OCI-LY3 (cell line): ENCODE measurements around the gene ANKRD24.

Experiments used
- H2AFZ ChIP-seq: fragments of 200-600, 300-600 bp; shearing (Covaris generic); 2 replicates; pipeline ENCODE4 v1.6.0; 2014; ENCODE audit warnings: antibody characterized with exemption, low read depth, low read length
- H3K27ac ChIP-seq: fragments of 200-600, 300-600 bp; sonication (generic); 2 replicates; pipeline ENCODE4 v1.5.1; 2014; ENCODE audit warnings: mild to moderate bottlenecking, low read length, moderate library complexity, mixed read lengths
- H3K27me3 ChIP-seq: fragments of 200-600, 300-600 bp; sonication (generic); 2 replicates; pipeline ENCODE4 v1.6.1; 2014; ENCODE audit warnings: low read depth, low read length, mixed read lengths
- H3K36me3 ChIP-seq: fragments of 200-600, 300-600 bp; sonication (generic); replicated peaks from 2 replicates; pipeline ENCODE3; 2014; ENCODE audit warnings: low read depth, low read length, mixed read lengths
- H3K4me1 ChIP-seq: fragments of 300-600, 200-600 bp; sonication (generic); 2 replicates; pipeline ENCODE4 v1.6.1; 2014; ENCODE audit warnings: low read length, mixed read lengths
- H3K4me2 ChIP-seq: fragments of 200-600, 300-600 bp; sonication (generic); 2 replicates; pipeline ENCODE4 v1.6.1; 2014; ENCODE audit warnings: low read length, mixed read lengths
- H3K4me3 ChIP-seq: fragments of 300-600, 200-600 bp; sonication (generic); 2 replicates; pipeline ENCODE4 v1.5.1; 2014; ENCODE audit warnings: antibody characterized with exemption, mild to moderate bottlenecking, low read length, moderate library complexity
- H3K79me2 ChIP-seq: fragments of 300-600, 200-600 bp; shearing (Covaris generic); 2 replicates; pipeline ENCODE4 v1.6.1; 2014; ENCODE audit warnings: mild to moderate bottlenecking, low read length, mixed read lengths
- H3K9ac ChIP-seq: fragments of 300-600, 200-600 bp; shearing (Covaris generic); 2 replicates; pipeline ENCODE4 v1.6.0; 2014; ENCODE audit warnings: mild to moderate bottlenecking, low read length, moderate library complexity
- H3K9me3 ChIP-seq: fragments of 200-600, 300-600 bp; shearing (Covaris generic); 2 replicates; pipeline ENCODE4 v1.6.1; 2014; ENCODE audit warnings: low read length, mixed read lengths; ENCODE audit not compliant: insufficient read depth
- H4K20me1 ChIP-seq: fragments of 200-600, 300-600 bp; sonication (generic); 2 replicates; pipeline ENCODE4 v1.6.1; 2016; ENCODE audit warnings: low read length, mixed read lengths; ENCODE audit not compliant: insufficient read depth
- CTCF ChIP-seq: fragments of 200-600, 300-600 bp; sonication (generic); IDR thresholded peaks from 2 replicates; pipeline ENCODE4 v1.5.1; 2014; ENCODE audit warnings: antibody characterized with exemption, low read length, low read depth
- EZH2phosphoT487 ChIP-seq: fragments of 200-600 bp; shearing (Covaris generic); IDR thresholded peaks from 2 replicates; pipeline ENCODE4 v1.6.1; 2018; ENCODE audit warnings: antibody characterized with exemption, mixed run types, low read depth

Gene ANKRD24

GRCh38 chr19:4197625-4198466, 15.4 kb downstream of the ANKRD24 start:
- Histone ChIP-seq H3K27me3 (peaks cover 26% of the 10 kb centered on the region; the same call in 1 of the 2 replicates), H3K9me3 (0 out of 2 replicates have a peak, but pooled peaks cover 5% of the 10 kb centered on the region), H3K27ac (no peak overlapping the region), H2AFZ (no peak overlapping the region), H3K79me2 (no peaks in the 10 kb centered on the region), H3K9ac (no peak overlapping the region), H4K20me1 (no peaks in the 10 kb centered on the region), H3K4me2 (no peak overlapping the region), H3K4me3 (no peak overlapping the region), H3K4me1 (no peaks in the 10 kb centered on the region), H3K36me3 (no peaks in the 10 kb centered on the region)
- no peak for TF ChIP-seq CTCF
- TF ChIP-seq EZH2phosphoT487 = no peak

GRCh38 chr19:4198467-4199126, 16.1 kb downstream of the ANKRD24 start:
- Histone ChIP-seq H2AFZ (no peak overlapping the region), H3K36me3 (no peaks in the 10 kb centered on the region), H3K4me2 (no peak overlapping the region), H3K4me3 (no peak overlapping the region), H3K9me3 (0 out of 2 replicates have a peak, but pooled peaks cover 5% of the 10 kb centered on the region), H3K27me3 (peaks cover 26% of the 10 kb centered on the region; the same call in 1 of the 2 replicates), H3K4me1 (no peaks in the 10 kb centered on the region), H4K20me1 (no peaks in the 10 kb centered on the region), H3K9ac (no peak overlapping the region), H3K79me2 (no peaks in the 10 kb centered on the region), H3K27ac (no peak overlapping the region)
- no peak for TF ChIP-seq EZH2phosphoT487
- TF ChIP-seq CTCF = no peak

GRCh38 chr19:4199699-4200293, 17.3 kb downstream of the ANKRD24 start:
- Histone ChIP-seq H2AFZ (no peak overlapping the region), H3K4me2 (no peak overlapping the region), H3K27ac (no peak overlapping the region), H3K9ac (no peak overlapping the region), H3K36me3 (no peaks in the 10 kb centered on the region), H4K20me1 (no peaks in the 10 kb centered on the region), H3K9me3 (0 out of 2 replicates have a peak, but pooled peaks cover 5% of the 10 kb centered on the region), H3K4me3 (no peak overlapping the region), H3K27me3 (peaks cover 19% of the 10 kb centered on the region; the same call in 1 of the 2 replicates), H3K4me1 (peaks cover 4% of the 10 kb centered on the region; the same call in 1 of the 2 replicates), H3K79me2 (no peaks in the 10 kb centered on the region)
- no peak for TF ChIP-seq EZH2phosphoT487
- no peak for TF ChIP-seq CTCF
